Mesenchymal stem cell (in vitro differentiated cells and primary cell): Measurements from ENCODE around the gene PHYHIPL. TPM values are rescaled to one million over a fixed set of nuclear protein-coding genes. Genes with fewer than 3 reads are reported as not detected.
A peak's percentile ranks its signal among the peaks of the same experiment; 100 is the strongest.

Experiments
- DNase-seq: peaks from one replicate; pipeline ENCODE4 v3.0.0-alpha.2; 2013
- H2AFZ ChIP-seq: one replicate; pipeline ENCODE4 v1.6.1; 2013; ENCODE audit warnings: low read depth, mild to moderate bottlenecking, control low read depth, inconsistent platforms, low read length, moderate library complexity
- H2AK5ac ChIP-seq: 2 replicates; pipeline ENCODE4 v1.6.1; 2013; ENCODE audit warnings: low read length, moderate library complexity, mild to moderate bottlenecking, inconsistent platforms; ENCODE audit not compliant: severe bottlenecking
- H2BK120ac ChIP-seq: one replicate; pipeline ENCODE4 v1.6.1; 2013; ENCODE audit warnings: low read depth, mild to moderate bottlenecking, inconsistent platforms, low read length, moderate library complexity
- H2BK12ac ChIP-seq, 2 experiments: one replicate each; pipeline ENCODE4 v1.6.1; 2013; ENCODE audit warnings: inconsistent platforms in 2 of 2, low read length in 2 of 2, mild to moderate bottlenecking in 2 of 2, moderate library complexity in 2 of 2, control low read depth in 1 of 2
- H2BK15ac ChIP-seq: one replicate; pipeline ENCODE4 v1.6.1; 2013; ENCODE audit warnings: mild to moderate bottlenecking, low read depth, inconsistent platforms; ENCODE audit not compliant: poor library complexity, severe bottlenecking
- H2BK5ac ChIP-seq: 2 replicates; pipeline ENCODE4 v1.6.1; 2013; ENCODE audit warnings: low read depth, mild to moderate bottlenecking, low read length, control low read depth, inconsistent platforms; ENCODE audit not compliant: poor library complexity, severe bottlenecking
- H3K14ac ChIP-seq, 2 experiments: one replicate each; pipeline ENCODE4 v1.6.1; 2013; ENCODE audit warnings: inconsistent platforms in 2 of 2, low read length in 2 of 2, control low read depth in 1 of 2, mild to moderate bottlenecking in 1 of 2, moderate library complexity in 1 of 2
- H3K18ac ChIP-seq, 2 experiments: one replicate each; pipeline ENCODE4 v1.6.1; 2013; ENCODE audit warnings: inconsistent platforms in 2 of 2, low read length in 2 of 2, control low read depth in 1 of 2, low read depth in 1 of 2, mild to moderate bottlenecking in 1 of 2
- H3K23ac ChIP-seq, 2 experiments: one replicate each; pipeline ENCODE4 v1.6.1; 2013; ENCODE audit warnings: inconsistent platforms in 2 of 2, low read length in 2 of 2, mild to moderate bottlenecking in 2 of 2, moderate library complexity in 2 of 2, control low read depth in 1 of 2
- H3K27ac ChIP-seq: 2 replicates; pipeline ENCODE4 v1.5.1; 2013; ENCODE audit warnings: mild to moderate bottlenecking, moderate library complexity, low read length, control low read depth, inconsistent platforms; ENCODE audit not compliant: poor library complexity, severe bottlenecking
- H3K27me3 ChIP-seq, 2 experiments: 2 replicates each; pipeline versions ENCODE4 v1.6.1 to v1.7.0; 2013; ENCODE audit warnings: low read length in 2 of 2, mild to moderate bottlenecking in 2 of 2, moderate library complexity in 2 of 2, control low read depth in 1 of 2, inconsistent platforms in 1 of 2; ENCODE audit not compliant: control insufficient read depth in 1 of 2, insufficient read depth in 1 of 2
- H3K36me3 ChIP-seq, 2 experiments: 2 replicates each; pipeline versions ENCODE4 v1.6.1 to v1.7.0; 2013; ENCODE audit warnings: low read length in 2 of 2, control low read depth in 1 of 2, inconsistent platforms in 1 of 2, low read depth in 1 of 2, mild to moderate bottlenecking in 1 of 2; ENCODE audit not compliant: insufficient read depth in 2 of 2, control insufficient read depth in 1 of 2
- H3K4ac ChIP-seq, 2 experiments: one replicate each; pipeline ENCODE4 v1.6.1; 2013; ENCODE audit warnings: inconsistent platforms in 2 of 2, low read length in 2 of 2, mild to moderate bottlenecking in 2 of 2, moderate library complexity in 2 of 2, control low read depth in 1 of 2, low read depth in 1 of 2
- H3K4me1 ChIP-seq: 2 replicates; pipeline ENCODE4 v1.6.1; 2013; ENCODE audit warnings: low read depth, low read length, control low read depth; ENCODE audit not compliant: control insufficient read depth, insufficient read depth
- H3K4me2 ChIP-seq: 2 replicates; pipeline ENCODE4 v1.6.1; 2013; ENCODE audit warnings: low read length, mild to moderate bottlenecking, inconsistent platforms; ENCODE audit not compliant: poor library complexity, severe bottlenecking
- H3K4me3 ChIP-seq, 2 experiments: 2 replicates each; pipeline versions ENCODE4 v1.5.1 to v1.7.0; 2013; ENCODE audit warnings: low read length in 2 of 2, mild to moderate bottlenecking in 2 of 2, control low read depth in 1 of 2, low read depth in 1 of 2; ENCODE audit not compliant: insufficient read depth in 1 of 2
- H3K79me1 ChIP-seq: replicated peaks from 2 replicates; pipeline ENCODE4 v1.6.1; 2013; ENCODE audit warnings: mild to moderate bottlenecking, control low read depth, low read length, inconsistent platforms; ENCODE audit not compliant: poor library complexity, severe bottlenecking
- H3K9ac ChIP-seq: 2 replicates; pipeline ENCODE4 v1.7.0; 2013; ENCODE audit warnings: mild to moderate bottlenecking, low read length, moderate library complexity
- H3K9me3 ChIP-seq: 2 replicates; pipeline ENCODE4 v1.7.0; 2013; ENCODE audit warnings: mild to moderate bottlenecking, low read length; ENCODE audit not compliant: control insufficient read depth
- H4K8ac ChIP-seq: one replicate; pipeline ENCODE4 v1.6.1; 2013; ENCODE audit warnings: inconsistent platforms, mild to moderate bottlenecking, low read length, moderate library complexity
- H4K91ac ChIP-seq: one replicate; pipeline ENCODE4 v1.6.1; 2013; ENCODE audit warnings: mild to moderate bottlenecking, low read length, inconsistent platforms
- WGBS: methylation state at CpG from one replicate; pipeline ENCODE4 v1.1.7; 2013; ENCODE audit warnings: mixed read lengths; 5-methylcytosine and 5-hydroxymethylcytosine counted together
- polyA plus RNA-seq, 2 experiments: library from polyadenylated mRNA; stranded (reverse); fragments of 200-250 nt; gene quantifications; one replicate each; pipeline ENCODE4 v1.2.3, GENCODE V29; 2013

Gene PHYHIPL
- polyA plus RNA-seq (2013, experiment 1 of 2) = 0.01 TPM
- polyA plus RNA-seq (2013, experiment 2 of 2) = not detected

- Histone ChIP-seq H2AFZ (no peak within 1 kb of the TSS), H3K4ac (no peak within 1 kb of the TSS), H3K27me3 (peaks cover 33 to 34% of the 10 kb centered on the region in 2 experiments), H3K9ac (no peak within 1 kb of the TSS), H3K18ac (no peak within 1 kb of the TSS), H3K4me3 (peak within 1 kb of the TSS; percentile 44 to 72), H2BK5ac (no peak within 1 kb of the TSS), H3K4me1 (peaks cover 16% of the 10 kb centered on the region), H3K4me2 (peak within 1 kb of the TSS; percentile 97), H2BK120ac (no peak within 1 kb of the TSS), H4K91ac (no peak within 1 kb of the TSS), H2AK5ac (no peak within 1 kb of the TSS), H3K9me3 (no peaks in the 10 kb centered on the region), H2BK15ac (no peak within 1 kb of the TSS), H3K23ac (no peak within 1 kb of the TSS), H3K27ac (no peak within 1 kb of the TSS), H3K79me1 (no peaks in the 10 kb centered on the region), H3K14ac (no peak within 1 kb of the TSS), H3K36me3 (no peaks in the 10 kb centered on the region), H2BK12ac (no peak within 1 kb of the TSS), H4K8ac (no peak within 1 kb of the TSS)
- DNase-seq = no peak
- WGBS = under 1% methylated on average over 38 of the region's 90 CpGs
Observed at GRCh38 chr10:59176241-59177030, at the start of gene PHYHIPL. Gene PHYHIPL (plus strand): TSS chr10:59176643. CDS start chr10:59176854, 211 bp downstream.

- no peak overlapping the region for H3K23ac ChIP-seq
- no peak overlapping the region for H2AFZ ChIP-seq
- no peak overlapping the region for H3K4me2 ChIP-seq
- H4K91ac ChIP-seq = no peak overlapping the region
- H3K4ac ChIP-seq = no peak overlapping the region
- H3K36me3 ChIP-seq = no peaks in the 10 kb centered on the region
- WGBS = 75% methylated on average over 3 of the region's 3 CpGs
- DNase-seq = no peak
- no peaks in the 10 kb centered on the region for H3K27me3 ChIP-seq
- no peak overlapping the region for H2BK15ac ChIP-seq
- H2BK12ac ChIP-seq = no peak overlapping the region
- no peak overlapping the region for H3K27ac ChIP-seq
- no peak overlapping the region for H4K8ac ChIP-seq
- no peak overlapping the region for H2AK5ac ChIP-seq
- H3K79me1 ChIP-seq = no peaks in the 10 kb centered on the region
- no peaks in the 10 kb centered on the region for H3K9me3 ChIP-seq
- H3K9ac ChIP-seq = no peak overlapping the region
- no peaks in the 10 kb centered on the region for H3K4me1 ChIP-seq
- H3K4me3 ChIP-seq = no peak overlapping the region
- no peak overlapping the region for H2BK120ac ChIP-seq
- no peak overlapping the region for H2BK5ac ChIP-seq
- H3K18ac ChIP-seq = no peak overlapping the region
- H3K14ac ChIP-seq = no peak overlapping the region
Observed at GRCh38 chr10:59126991-59127390, 49.5 kb upstream of the PHYHIPL start.

- no peaks in the 10 kb centered on the region for H3K79me1 ChIP-seq
- H2BK15ac ChIP-seq = no peak overlapping the region
- no peak overlapping the region for H3K23ac ChIP-seq
- no peaks in the 10 kb centered on the region for H3K9me3 ChIP-seq
- no peak overlapping the region for H2AFZ ChIP-seq
- no peak for DNase-seq
- no peak overlapping the region for H2BK120ac ChIP-seq
- H4K8ac ChIP-seq = no peak overlapping the region
- H3K4me2 ChIP-seq = no peak overlapping the region
- no peak overlapping the region for H3K4ac ChIP-seq
- H3K9ac ChIP-seq = no peak overlapping the region
- H2AK5ac ChIP-seq = no peak overlapping the region
- H3K18ac ChIP-seq = no peak overlapping the region
- H4K91ac ChIP-seq = no peak overlapping the region
- H2BK12ac ChIP-seq = no peak overlapping the region
- H3K36me3 ChIP-seq = no peaks in the 10 kb centered on the region
- no peaks in the 10 kb centered on the region for H3K4me1 ChIP-seq
- WGBS = 55% methylated on average over 1 of the region's 1 CpG
- H2BK5ac ChIP-seq = no peak overlapping the region
- H3K14ac ChIP-seq = no peak overlapping the region
- no peak overlapping the region for H3K4me3 ChIP-seq
- no peak overlapping the region for H3K27ac ChIP-seq
- no peaks in the 10 kb centered on the region for H3K27me3 ChIP-seq
Observed at GRCh38 chr10:59127991-59128390, 48.5 kb upstream of the PHYHIPL start.

- no peak overlapping the region for H3K18ac ChIP-seq
- H3K9ac ChIP-seq = no peak overlapping the region
- no peak overlapping the region for H2BK12ac ChIP-seq
- H2AFZ ChIP-seq = no peak overlapping the region
- no peak overlapping the region for H2AK5ac ChIP-seq
- H3K79me1 ChIP-seq = no peaks in the 10 kb centered on the region
- H3K14ac ChIP-seq = no peak overlapping the region
- H3K4ac ChIP-seq = no peak overlapping the region
- H2BK120ac ChIP-seq = no peak overlapping the region
- H3K36me3 ChIP-seq = no peaks in the 10 kb centered on the region
- no peak overlapping the region for H2BK5ac ChIP-seq
- no peaks in the 10 kb centered on the region for H3K27me3 ChIP-seq
- no peak overlapping the region for H4K91ac ChIP-seq
- H3K4me3 ChIP-seq = no peak overlapping the region
- H3K9me3 ChIP-seq = no peaks in the 10 kb centered on the region
- no peak overlapping the region for H4K8ac ChIP-seq
- H2BK15ac ChIP-seq = no peak overlapping the region
- no peaks in the 10 kb centered on the region for H3K4me1 ChIP-seq
- H3K4me2 ChIP-seq = no peak overlapping the region
- H3K27ac ChIP-seq = no peak overlapping the region
- no peak overlapping the region for H3K23ac ChIP-seq
- DNase-seq = no peak
Observed at GRCh38 chr10:59129867-59130266, 46.6 kb upstream of the PHYHIPL start.
